Thoracic aorta (tissue), 2 donors: ENCODE results near the gene ASB7. TPM values are rescaled to one million over a fixed set of nuclear protein-coding genes. Genes with fewer than 3 reads are reported as not detected.

Source experiments
- ATAC-seq: fragments of 150-250 bp; one replicate; pipeline ENCODE4 v1.8.0; 2017; ENCODE audit warnings: low read depth; ENCODE audit not compliant: insufficient number of reproducible peaks, low FRiP score
- DNase-seq: peaks from one replicate; pipeline ENCODE4 v3.0.0-alpha.2; 2020; ENCODE audit warnings: low spot score
- H3K27ac ChIP-seq, 2 donors: fragments of 200-600 bp; sonication (generic); 1 replicate in 1 of 2; 2 replicates in 1 of 2; pipeline ENCODE4 v1.5.1; 2016; ENCODE audit warnings: mild to moderate bottlenecking in 2 of 2, moderate library complexity in 2 of 2
- H3K27me3 ChIP-seq: fragments of 200-600 bp; sonication (generic); replicated peaks from 2 replicates; pipeline ENCODE4 v1.6.0; 2016; ENCODE audit warnings: mild to moderate bottlenecking; ENCODE audit not compliant: insufficient read depth
- H3K36me3 ChIP-seq: fragments of 200-600 bp; sonication (generic); one replicate; pipeline ENCODE4 v1.5.1; 2016
- H3K4me1 ChIP-seq, 2 donors: fragments of 200-600 bp; sonication (generic); 1 replicate in 1 of 2; 2 replicates in 1 of 2; pipeline versions ENCODE4 v1.5.1 to v1.6.0; 2016; ENCODE audit warnings: low read depth in 2 of 2, mild to moderate bottlenecking in 1 of 2; ENCODE audit not compliant: control insufficient read depth in 1 of 2
- H3K4me3 ChIP-seq: fragments of 200-600 bp; sonication (generic); 2 replicates; pipeline ENCODE4 v1.5.1; 2016; ENCODE audit warnings: mild to moderate bottlenecking
- H3K9me3 ChIP-seq: fragments of 200-600 bp; sonication (generic); 2 replicates; pipeline ENCODE4 v1.5.1; 2016
- CTCF ChIP-seq: fragments of 200-600 bp; sonication (generic); IDR thresholded peaks from one replicate; pipeline ENCODE4 v1.5.1; 2019; ENCODE audit warnings: antibody characterized with exemption
- total RNA-seq, 2 donors: library from RNA; depleted of rRNA; stranded (reverse); fragments of >200 nt; gene quantifications; one replicate each; pipeline versions ENCODE4 v1.1.0 to v1.2.3, GENCODE V29; 2016

ASB7 gene
- total RNA-seq, 2 donors from 2014 or later: 6.0 to 12.8 TPM

GRCh38 chr15:100612539-100612938 lies 10.2 kb downstream of the ASB7 start:
- DNase-seq (no peak), ATAC-seq (no peak)
- H3K36me3 ChIP-seq: peaks cover 15% of the 10 kb centered on the region
- H3K27me3 ChIP-seq: no peaks in the 10 kb centered on the region
- no peak overlapping the region for H3K27ac ChIP-seq
- TF ChIP-seq CTCF: no peak
- no peaks in the 10 kb centered on the region for H3K9me3 ChIP-seq
- H3K4me1 ChIP-seq: no peaks in the 10 kb centered on the region
- H3K4me3 ChIP-seq: no peak overlapping the region

GRCh38 chr15:100613208-100613607 lies 10.8 kb downstream of the ASB7 start:
- H3K4me1 ChIP-seq: no peaks in the 10 kb centered on the region
- H3K27ac ChIP-seq: no peak overlapping the region
- peaks cover 15% of the 10 kb centered on the region for H3K36me3 ChIP-seq
- DNase-seq (no peak), ATAC-seq (no peak)
- TF ChIP-seq CTCF: no peak
- H3K27me3 ChIP-seq: no peaks in the 10 kb centered on the region
- H3K9me3 ChIP-seq: no peaks in the 10 kb centered on the region
- H3K4me3 ChIP-seq: no peak overlapping the region

- TF ChIP-seq CTCF: no peak
- H3K4me1 ChIP-seq: no peaks in the 10 kb centered on the region
- peaks cover 15% of the 10 kb centered on the region for H3K36me3 ChIP-seq
- ATAC-seq: no peak
- DNase-seq: no peak
- no peaks in the 10 kb centered on the region for H3K9me3 ChIP-seq
- H3K27ac ChIP-seq: no peak overlapping the region
- no peak overlapping the region for H3K4me3 ChIP-seq
- no peaks in the 10 kb centered on the region for H3K27me3 ChIP-seq
Observed at GRCh38 chr15:100614336-100614735, 11.9 kb downstream of the ASB7 start.

- no peak overlapping the region for H3K4me3 ChIP-seq
- no peak for TF ChIP-seq CTCF
- H3K9me3 ChIP-seq: no peaks in the 10 kb centered on the region
- H3K36me3 ChIP-seq: peaks cover 15% of the 10 kb centered on the region
- ATAC-seq (no peak), DNase-seq (no peak)
- H3K27me3 ChIP-seq: no peaks in the 10 kb centered on the region
- no peak overlapping the region for H3K27ac ChIP-seq
- no peaks in the 10 kb centered on the region for H3K4me1 ChIP-seq
Observed at GRCh38 chr15:100614918-100615317, 12.5 kb downstream of the ASB7 start.

- Histone ChIP-seq H3K4me3 (no peak overlapping the region), H3K36me3 (peaks cover 15% of the 10 kb centered on the region), H3K9me3 (no peaks in the 10 kb centered on the region), H3K4me1 (no peaks in the 10 kb centered on the region), H3K27me3 (no peaks in the 10 kb centered on the region), H3K27ac (no peak overlapping the region)
- no peak for TF ChIP-seq CTCF
- ATAC-seq: no peak
- DNase-seq: no peak
Observed at GRCh38 chr15:100615801-100616200, 13.4 kb downstream of the ASB7 start.
